Ascending aorta (tissue), 2 donors: ENCODE measurements around the gene INTS3. TPM values are rescaled to one million over a fixed set of nuclear protein-coding genes. Genes with fewer than 3 reads are reported as not detected.
A peak's percentile ranks its signal among the peaks of the same experiment; 100 is the strongest.

Experiments
- DNase-seq, 2 donors: peaks; one replicate each; pipeline ENCODE4 v3.0.0-alpha.2; 2019; ENCODE audit warnings: low spot score in 2 of 2
- H3K27ac ChIP-seq, 2 donors: fragments of 200-600 bp; sonication (generic); one replicate each; pipeline ENCODE4 v1.5.1; 2016 to 2017; ENCODE audit warnings: mild to moderate bottlenecking in 1 of 2
- H3K27me3 ChIP-seq: fragments of 200-600 bp; sonication (generic); one replicate; pipeline ENCODE4 v1.5.1; 2017
- H3K36me3 ChIP-seq, 2 donors: fragments of 200-600 bp; sonication (generic); one replicate each; pipeline ENCODE4 v1.5.1; 2016
- H3K4me1 ChIP-seq, 2 donors: fragments of 200-600 bp; sonication (generic); one replicate each; pipeline ENCODE4 v1.5.1; 2016 to 2017; ENCODE audit warnings: mild to moderate bottlenecking in 1 of 2
- H3K4me3 ChIP-seq, 2 donors: fragments of 200-600 bp; sonication (generic); one replicate each; pipeline ENCODE4 v1.5.1; 2016 to 2017; ENCODE audit warnings: mild to moderate bottlenecking in 1 of 2
- H3K9me3 ChIP-seq, 2 donors: fragments of 200-600 bp; sonication (generic); one replicate each; pipeline ENCODE4 v1.5.1; 2016
- intact Hi-C: fragments of 100-400 bp; cut with DNase I; formaldehyde crosslinking; loops from one replicate; pipeline ENCODE4 v1.15.1; 2023
- total RNA-seq: library from RNA; depleted of rRNA; stranded (reverse); fragments of >200 nt; gene quantifications from one replicate; pipeline ENCODE4 v1.1.0, GENCODE V29; 2016
- TF ChIP-seq, protein P1 (sequence below), 3 experiments: fragments of 200-600 bp in 2 of 3; fragments of 450-650 bp in 1 of 3; sonication (generic) in 2 of 3; IDR thresholded peaks; one replicate each; pipeline ENCODE4 v1.5.1; 2016 to 2019; ENCODE audit warnings: antibody characterized with exemption in 3 of 3, mild to moderate bottlenecking in 1 of 3, moderate library complexity in 1 of 3

The INTS3 gene
- total RNA-seq, 1 donor from 2014 or later, result 55.9 TPM

DNA sequence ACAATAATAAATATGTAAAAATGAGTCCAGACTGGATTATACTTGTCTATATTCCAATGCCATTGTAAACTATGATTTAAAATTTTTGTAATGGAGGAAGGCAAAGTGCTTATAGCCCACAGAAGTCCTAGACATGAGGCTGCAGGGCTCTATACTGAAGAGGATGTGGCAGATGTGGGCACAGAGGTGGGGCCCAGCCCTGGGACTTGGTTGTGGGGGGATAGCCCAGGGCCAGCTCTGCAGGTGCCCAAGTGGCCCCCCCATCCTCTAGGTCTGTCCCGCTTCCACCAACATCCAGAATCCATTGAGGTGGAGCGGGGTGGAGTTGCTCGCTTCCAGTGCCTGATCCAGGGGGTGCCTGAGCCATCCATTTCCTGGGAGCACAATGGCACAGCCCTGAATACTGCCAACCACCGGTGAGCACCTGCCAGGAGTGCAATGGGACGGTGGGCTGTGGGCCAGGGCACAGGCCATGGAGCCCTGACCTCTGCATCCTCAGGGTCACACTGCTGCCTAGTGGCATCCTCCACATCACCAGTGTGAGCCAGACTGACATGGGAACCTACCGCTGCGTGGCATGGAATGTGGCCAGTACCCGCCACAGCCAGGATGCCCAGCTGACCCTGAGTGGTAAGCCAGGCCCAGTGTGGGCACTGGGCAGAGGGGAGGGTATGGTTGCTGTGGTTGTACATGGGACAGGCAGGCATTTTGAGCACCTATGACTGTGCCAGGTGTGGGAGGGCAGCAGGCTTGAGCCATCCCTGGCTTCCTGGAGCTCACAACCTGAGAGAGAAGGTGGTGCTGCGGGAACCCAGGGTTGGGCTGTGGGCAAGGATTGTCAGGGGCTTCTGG lies 68.3 kb downstream of the INTS3 start:
- no peak for DNase-seq
- intact Hi-C loops, result loop anchor here (2.0 to 10.0 kb wide), 2 partner anchors 191 to 359 kb away; partner anchors contain the start of genes NUP210L and RAB13
- Histone ChIP-seq H3K4me1 (peaks cover 0 to 5% of the 10 kb centered on the region in 2 donors), H3K9me3 (no peaks in the 10 kb centered on the region), H3K27ac (no peak overlapping the region), H3K27me3 (no peaks in the 10 kb centered on the region), H3K4me3 (no peak overlapping the region), H3K36me3 (no peaks in the 10 kb centered on the region)
- TF ChIP-seq, protein P1, sequence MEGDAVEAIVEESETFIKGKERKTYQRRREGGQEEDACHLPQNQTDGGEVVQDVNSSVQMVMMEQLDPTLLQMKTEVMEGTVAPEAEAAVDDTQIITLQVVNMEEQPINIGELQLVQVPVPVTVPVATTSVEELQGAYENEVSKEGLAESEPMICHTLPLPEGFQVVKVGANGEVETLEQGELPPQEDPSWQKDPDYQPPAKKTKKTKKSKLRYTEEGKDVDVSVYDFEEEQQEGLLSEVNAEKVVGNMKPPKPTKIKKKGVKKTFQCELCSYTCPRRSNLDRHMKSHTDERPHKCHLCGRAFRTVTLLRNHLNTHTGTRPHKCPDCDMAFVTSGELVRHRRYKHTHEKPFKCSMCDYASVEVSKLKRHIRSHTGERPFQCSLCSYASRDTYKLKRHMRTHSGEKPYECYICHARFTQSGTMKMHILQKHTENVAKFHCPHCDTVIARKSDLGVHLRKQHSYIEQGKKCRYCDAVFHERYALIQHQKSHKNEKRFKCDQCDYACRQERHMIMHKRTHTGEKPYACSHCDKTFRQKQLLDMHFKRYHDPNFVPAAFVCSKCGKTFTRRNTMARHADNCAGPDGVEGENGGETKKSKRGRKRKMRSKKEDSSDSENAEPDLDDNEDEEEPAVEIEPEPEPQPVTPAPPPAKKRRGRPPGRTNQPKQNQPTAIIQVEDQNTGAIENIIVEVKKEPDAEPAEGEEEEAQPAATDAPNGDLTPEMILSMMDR (IDR thresholded peaks at IDR 0.05), result no peak

DNA sequence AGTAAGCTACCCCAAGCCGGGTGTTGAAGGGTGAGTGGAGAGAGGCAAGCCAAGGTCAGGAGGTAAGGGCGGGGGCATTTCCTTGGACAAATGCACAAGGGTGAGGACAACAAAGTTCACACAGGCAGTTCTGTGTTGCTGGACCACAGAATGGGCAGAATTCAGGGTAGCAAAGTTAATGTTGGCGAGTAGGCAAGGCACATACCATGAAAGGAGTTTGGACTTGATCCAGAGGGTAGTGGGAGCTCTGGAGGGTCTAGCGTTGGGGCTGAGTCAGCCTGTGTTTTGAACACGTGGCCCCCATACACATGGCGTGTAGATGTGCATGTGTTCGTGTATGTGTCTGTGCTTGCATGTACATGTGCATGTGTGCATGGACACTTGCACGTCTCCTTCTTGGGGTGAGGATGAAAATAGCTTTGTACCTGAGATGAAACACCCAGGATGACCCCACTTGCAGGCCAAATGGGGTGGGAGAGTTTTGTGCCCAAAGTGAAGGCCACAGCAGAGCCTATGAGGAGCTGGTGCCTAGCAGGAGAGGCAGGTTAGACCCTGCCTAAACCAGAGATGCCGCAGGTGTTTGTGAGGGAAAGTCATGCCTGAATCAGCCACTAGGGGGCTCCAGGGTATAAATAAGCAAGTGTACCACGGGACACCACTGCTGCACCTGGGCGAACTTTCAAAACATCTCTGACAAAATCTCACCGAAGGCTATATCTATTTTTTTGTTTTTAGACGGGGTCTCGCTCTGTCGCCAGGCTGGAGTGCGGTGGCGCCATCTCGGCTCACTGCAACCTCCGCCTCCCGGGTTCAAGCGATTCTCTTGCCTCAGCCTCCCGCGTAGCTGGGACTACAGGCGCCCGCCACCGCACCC lies 69.2 kb downstream of the INTS3 start:
- no peaks in the 10 kb centered on the region for H3K27me3 ChIP-seq
- no peaks in the 10 kb centered on the region for H3K4me1 ChIP-seq
- H3K9me3 ChIP-seq, result no peaks in the 10 kb centered on the region
- intact Hi-C loops, result loop anchor here (2.0 to 10.0 kb wide), 2 partner anchors 190 to 358 kb away; partner anchors contain the start of genes NUP210L and RAB13
- TF ChIP-seq, protein P1 (IDR thresholded peaks at IDR 0.05), result peak; percentile 88 to 92 (median 90)
- DNase-seq, result peak in 1 of 2 donors; percentile 89
- no peak overlapping the region for H3K4me3 ChIP-seq
- H3K27ac ChIP-seq, result no peak overlapping the region
- H3K36me3 ChIP-seq, result no peaks in the 10 kb centered on the region

DNA sequence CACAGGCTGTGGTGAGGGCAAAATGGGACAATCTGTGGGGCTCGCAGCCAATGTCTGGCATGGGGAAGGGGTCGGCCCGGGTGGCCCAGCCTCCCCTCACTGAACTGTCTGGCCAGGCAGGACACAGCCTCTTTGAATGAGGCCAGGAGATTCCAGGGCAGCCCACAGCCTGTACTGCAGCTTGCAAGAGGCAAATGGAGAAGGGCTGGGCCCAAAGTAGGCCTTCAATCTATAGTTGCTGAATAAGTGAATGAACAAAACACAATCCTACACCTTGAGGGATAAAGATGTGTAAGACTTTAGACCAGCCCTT lies 70.6 kb downstream of the INTS3 start:
- TF ChIP-seq, protein P1 (IDR thresholded peaks at IDR 0.05), result no peak

DNA sequence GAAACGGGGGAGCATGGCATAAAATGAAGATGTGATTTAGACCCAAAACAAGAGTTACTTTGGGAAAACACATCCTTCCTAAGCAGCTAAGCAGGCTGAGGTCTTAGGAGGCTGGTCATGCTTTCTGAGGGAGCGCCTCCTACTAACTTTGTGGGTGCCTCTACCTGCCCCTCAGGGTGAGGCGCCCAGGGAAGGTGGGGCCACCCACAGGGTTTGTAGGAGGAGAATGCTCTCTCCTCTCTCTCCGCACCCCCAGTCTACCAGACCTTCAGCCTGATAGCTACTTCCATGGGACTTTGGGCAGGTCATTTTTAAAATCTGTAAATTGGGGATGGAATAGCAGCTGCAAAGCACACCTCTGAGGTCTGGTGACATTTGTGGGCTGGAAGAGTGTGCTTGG lies 71.2 kb downstream of the INTS3 start:
- intact Hi-C loops, result loop anchor here (10.0 kb wide), 1 partner anchor 356 kb away; the partner anchor contains the start of gene NUP210L
- H3K27ac ChIP-seq, result no peak overlapping the region
- DNase-seq, result no peak

More for the DNA sequence above, 70.6 kb downstream of the INTS3 start:
- Histone ChIP-seq H3K4me1 (no peaks in the 10 kb centered on the region), H3K36me3 (no peaks in the 10 kb centered on the region), H3K4me3 (no peak overlapping the region), H3K9me3 (no peaks in the 10 kb centered on the region), H3K27ac (no peak overlapping the region), H3K27me3 (no peaks in the 10 kb centered on the region)
- DNase-seq, result no peak
- intact Hi-C loops, result loop anchor here (10.0 kb wide), 1 partner anchor 356 kb away; the partner anchor contains the start of gene NUP210L

More for the DNA sequence above, 71.2 kb downstream of the INTS3 start:
- no peaks in the 10 kb centered on the region for H3K27me3 ChIP-seq
- H3K9me3 ChIP-seq, result no peaks in the 10 kb centered on the region
- TF ChIP-seq, protein P1 (IDR thresholded peaks at IDR 0.05), result no peak
- H3K4me3 ChIP-seq, result no peak overlapping the region
- H3K36me3 ChIP-seq, result no peaks in the 10 kb centered on the region
- H3K4me1 ChIP-seq, result no peaks in the 10 kb centered on the region
